ENCODE data around the gene GATAD2A. TPM values are rescaled to one million over a fixed set of nuclear protein-coding genes. Genes with fewer than 3 reads are reported as not detected.

GATAD2A gene
- polyA plus RNA-seq, 1 experiment = 24.2 TPM

DNA sequence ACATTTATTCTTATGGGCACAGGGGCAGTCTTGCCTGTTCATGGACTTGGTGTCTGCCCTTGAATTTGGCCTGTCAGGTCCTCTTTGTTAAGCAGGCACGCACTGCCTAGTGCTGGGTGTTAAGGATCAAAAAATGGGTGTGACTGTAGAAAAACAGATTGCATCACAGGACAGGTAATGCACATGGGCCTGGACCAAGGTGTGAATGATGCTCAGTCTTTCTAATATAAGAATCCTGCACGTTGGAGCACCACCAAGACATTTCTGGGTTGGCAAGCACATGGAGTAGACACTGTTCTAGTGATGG, 33.7 kb downstream of the GATAD2A start:
- H3K36me3 ChIP-seq (ENCODE audit: control insufficient read depth, insufficient read depth, low read length) = peaks cover 4% of the 10 kb centered on the region; the same call in 1 of the 2 replicates

GRCh38 chr19:19443283-19443682, 37.8 kb downstream of the GATAD2A start:
- ChIA-PET CTCF (interaction anchor here (0.7 kb wide), 1 partner anchor 24 kb away, joined by 3 read pairs; no protein-coding TSS in a partner anchor), POLR2A (no interaction called here)
- no peak for DNase-seq (ENCODE audit: low read depth)
- peaks cover 3% of the 10 kb centered on the region; the same call in 1 of the 2 replicates for H3K36me3 ChIP-seq (ENCODE audit: control insufficient read depth, insufficient read depth, low read length)
- no peak for TF ChIP-seq CTCF (IDR thresholded peaks at IDR 0.05; ENCODE audit: insufficient read depth, low read depth, low read length)
- H3K27me3 ChIP-seq (ENCODE audit: control insufficient read depth, insufficient read depth, low read length) = no peaks in the 10 kb centered on the region
- H3K4me3 ChIP-seq (ENCODE audit: low read depth, low read length) = no peak overlapping the region

More for the DNA sequence above, 33.7 kb downstream of the GATAD2A start:
- Histone ChIP-seq H3K4me3 (ENCODE audit: low read depth, low read length) (no peak overlapping the region), H3K27me3 (ENCODE audit: control insufficient read depth, insufficient read depth, low read length) (no peaks in the 10 kb centered on the region)
- ChIA-PET POLR2A (no interaction called here), CTCF (no interaction called here)
- no peak for TF ChIP-seq CTCF (IDR thresholded peaks at IDR 0.05; ENCODE audit: insufficient read depth, low read depth, low read length)
- DNase-seq (ENCODE audit: low read depth) = no peak

GRCh38 chr19:19443902-19444680, 38.6 kb downstream of the GATAD2A start:
- POLR2A ChIA-PET = no interaction called here
- DNase-seq (ENCODE audit: low read depth) = no peak
- no peak for TF ChIP-seq CTCF (IDR thresholded peaks at IDR 0.05; ENCODE audit: insufficient read depth, low read depth, low read length)
- CTCF ChIA-PET = interaction anchor here (1.1 to 1.3 kb wide), 2 partner anchors 19 to 46 kb away, joined by 3 to 4 read pairs; no protein-coding TSS in a partner anchor
- Histone ChIP-seq H3K36me3 (ENCODE audit: control insufficient read depth, insufficient read depth, low read length) (peaks cover 1% of the 10 kb centered on the region; the same call in 1 of the 2 replicates), H3K4me3 (ENCODE audit: low read depth, low read length) (no peak overlapping the region), H3K27me3 (ENCODE audit: control insufficient read depth, insufficient read depth, low read length) (no peaks in the 10 kb centered on the region)

- CTCF ChIA-PET = interaction anchor here (1.1 to 1.3 kb wide), 2 partner anchors 19 to 46 kb away, joined by 3 to 4 read pairs; no protein-coding TSS in a partner anchor
- Histone ChIP-seq H3K4me3 (ENCODE audit: low read depth, low read length) (no peak overlapping the region), H3K36me3 (ENCODE audit: control insufficient read depth, insufficient read depth, low read length) (0 out of 2 replicates have a peak, but pooled peaks cover 1% of the 10 kb centered on the region), H3K27me3 (ENCODE audit: control insufficient read depth, insufficient read depth, low read length) (no peaks in the 10 kb centered on the region)
- TF ChIP-seq CTCF (IDR thresholded peaks at IDR 0.05; ENCODE audit: insufficient read depth, low read depth, low read length) = no peak
- POLR2A ChIA-PET = no interaction called here
- no peak for DNase-seq (ENCODE audit: low read depth)
Observed at GRCh38 chr19:19444681-19445155, 39.2 kb downstream of the GATAD2A start.

GRCh38 chr19:19445288-19445687, 39.8 kb downstream of the GATAD2A start:
- CTCF ChIA-PET = interaction anchor here (1.1 kb wide), 1 partner anchor 20 kb away, joined by 3 read pairs; no protein-coding TSS in a partner anchor
- TF ChIP-seq CTCF (IDR thresholded peaks at IDR 0.05; ENCODE audit: insufficient read depth, low read depth, low read length) = no peak

More at GRCh38 chr19:19445288-19445687, 39.8 kb downstream of the GATAD2A start:
- DNase-seq (ENCODE audit: low read depth) = no peak
- H3K36me3 ChIP-seq (ENCODE audit: control insufficient read depth, insufficient read depth, low read length) = 0 out of 2 replicates have a peak, but pooled peaks cover 1% of the 10 kb centered on the region
- no peak overlapping the region for H3K4me3 ChIP-seq (ENCODE audit: low read depth, low read length)
- POLR2A ChIA-PET = no interaction called here
- H3K27me3 ChIP-seq (ENCODE audit: control insufficient read depth, insufficient read depth, low read length) = no peaks in the 10 kb centered on the region
